NCI-H524 (cell line): ENCODE data around the gene PIEZO1.
A peak's percentile ranks its signal among the peaks of the same experiment; 100 is the strongest.
"Not testable (repeated sequence)": the region's sequence is repeated elsewhere in the genome, so short reads cannot be mapped to it uniquely, and the experiment has no call there.

Experiments
- DNase-seq, 2 experiments: peaks; one replicate each; lab custom pipeline; 2025; lab: John Stamatoyannopoulos, UW

The PIEZO1 gene

DNA sequence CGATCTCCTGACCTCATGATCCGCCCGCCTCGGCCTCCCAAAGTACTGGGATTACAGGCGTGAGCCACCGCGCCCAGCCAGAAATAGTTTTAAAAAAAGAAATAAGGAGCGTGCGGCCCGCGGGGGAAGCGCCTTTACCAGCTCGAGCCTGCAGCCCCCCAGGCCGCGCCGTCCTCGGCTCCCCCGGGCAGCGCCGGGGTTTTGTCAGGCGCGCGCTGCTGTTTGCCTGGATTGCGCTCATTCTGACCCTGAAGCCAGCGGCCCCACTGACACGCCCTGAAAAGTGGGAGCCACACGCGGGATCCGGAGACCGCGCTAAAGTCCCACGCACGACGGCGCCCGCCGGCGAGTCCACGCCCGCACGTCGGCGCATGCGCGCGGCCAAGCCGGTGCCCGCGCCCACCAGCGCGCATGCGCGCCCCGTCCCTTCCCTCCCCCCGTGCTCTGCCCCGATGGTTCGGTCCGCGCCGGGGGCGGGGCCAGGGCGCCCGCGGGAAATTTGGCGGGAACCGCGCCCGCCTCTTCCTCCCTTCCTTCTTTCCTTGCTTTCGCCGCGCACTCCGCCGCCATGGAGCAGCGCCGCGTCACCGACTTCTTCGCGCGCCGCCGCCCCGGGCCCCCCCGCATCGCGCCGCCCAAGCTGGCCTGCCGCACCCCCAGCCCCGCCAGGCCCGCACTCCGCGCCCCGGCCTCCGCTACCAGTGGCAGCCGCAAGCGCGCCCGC is 18.4 kb upstream of the PIEZO1 start, which contains the start of gene CDT1:
Gene CDT1 (plus strand): TSS at position 526 of the 724 bp plus-strand sequence. CDS start 43 bp downstream, at position 569.
- DNase-seq = peak; percentile 64 to 87

DNA sequence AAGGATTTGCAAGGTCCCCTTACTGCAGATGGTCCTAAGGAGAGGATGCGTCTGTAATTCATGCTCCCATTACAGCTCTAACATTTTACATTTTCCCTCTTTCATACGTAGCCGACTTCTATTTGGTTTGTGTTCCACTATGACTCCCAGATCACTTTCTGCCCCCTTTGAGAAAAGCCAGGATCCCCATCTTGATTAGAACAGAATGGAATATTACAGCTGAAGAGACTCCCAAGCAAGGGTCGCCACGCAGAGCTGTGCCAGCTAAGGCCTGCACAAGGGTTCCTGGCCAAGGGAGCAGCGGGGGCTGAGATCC is 15.2 kb upstream of the PIEZO1 start:
- no peak for DNase-seq

DNA sequence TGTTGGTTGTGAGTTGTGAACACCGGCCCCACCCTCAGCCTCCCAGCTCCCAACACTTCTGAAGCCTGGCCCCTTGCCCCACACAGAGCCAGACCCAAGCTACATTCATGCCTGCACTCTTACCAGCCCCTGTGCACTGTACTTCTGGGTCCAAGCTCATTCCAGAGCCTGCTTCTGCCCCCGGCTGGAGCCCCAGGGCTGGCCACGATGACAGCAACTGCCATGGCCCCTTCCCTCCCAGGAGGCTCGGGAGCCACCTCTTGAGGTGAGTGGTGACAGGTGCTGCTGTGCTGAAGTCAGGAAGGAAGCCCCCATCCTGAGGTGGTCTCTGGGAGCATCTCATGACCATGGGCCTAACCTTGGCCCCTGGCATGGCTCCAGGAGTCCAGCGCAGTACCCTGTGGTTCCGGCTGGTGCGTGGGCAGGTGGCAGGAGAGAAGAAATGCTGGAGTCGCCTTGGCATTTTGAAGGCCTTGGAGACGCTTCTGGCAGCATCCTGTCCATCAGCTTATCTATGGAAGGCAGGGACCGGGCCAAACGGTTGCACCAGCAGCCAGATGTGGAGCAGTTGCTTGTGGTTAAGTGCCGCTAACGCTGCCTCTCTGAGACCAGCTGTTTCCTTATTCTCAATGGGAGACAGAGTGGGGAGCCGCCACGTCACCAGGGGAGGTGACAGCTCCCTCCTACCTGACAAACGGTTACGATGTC is 14.7 kb upstream of the PIEZO1 start:
- DNase-seq = peak in 1 of 2 experiments; percentile 39

DNA sequence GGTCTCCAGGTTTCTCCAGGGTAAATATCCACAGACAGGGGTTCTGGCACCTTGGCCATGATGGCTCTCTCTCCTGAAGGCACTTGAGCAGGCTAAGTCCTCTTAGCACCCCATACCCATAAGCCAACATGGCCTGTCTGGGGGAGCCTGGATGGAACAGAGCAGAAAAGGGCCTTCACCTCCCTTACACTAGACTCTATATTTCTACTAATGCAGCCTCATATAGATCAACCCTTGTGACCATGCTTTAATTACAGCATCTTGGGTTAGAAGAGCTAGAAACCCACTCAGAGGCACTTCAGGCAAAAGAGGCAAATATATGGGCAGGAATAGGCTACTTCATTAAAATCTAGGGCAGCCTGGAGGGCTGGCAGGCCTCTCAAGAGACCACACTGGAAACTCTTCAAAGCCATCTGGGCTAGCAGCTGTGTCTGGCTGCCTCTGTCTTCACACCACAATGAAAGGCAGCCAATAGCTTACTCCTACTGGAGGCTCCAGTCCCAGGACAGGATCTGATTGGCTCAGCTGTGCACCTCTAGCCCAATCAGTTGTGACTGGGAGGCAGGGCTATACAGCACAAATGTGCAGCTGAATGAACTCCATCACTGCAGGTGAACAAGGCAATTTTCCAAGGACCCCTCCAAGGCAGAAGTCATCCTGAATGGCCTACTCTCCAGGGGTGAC is 13.9 kb upstream of the PIEZO1 start:
- DNase-seq = peak; percentile 98 to 99

- DNase-seq = no peak
These were observed 13.1 kb upstream of the PIEZO1 start for GRCh38 chr16:88798073-88798472.

DNA sequence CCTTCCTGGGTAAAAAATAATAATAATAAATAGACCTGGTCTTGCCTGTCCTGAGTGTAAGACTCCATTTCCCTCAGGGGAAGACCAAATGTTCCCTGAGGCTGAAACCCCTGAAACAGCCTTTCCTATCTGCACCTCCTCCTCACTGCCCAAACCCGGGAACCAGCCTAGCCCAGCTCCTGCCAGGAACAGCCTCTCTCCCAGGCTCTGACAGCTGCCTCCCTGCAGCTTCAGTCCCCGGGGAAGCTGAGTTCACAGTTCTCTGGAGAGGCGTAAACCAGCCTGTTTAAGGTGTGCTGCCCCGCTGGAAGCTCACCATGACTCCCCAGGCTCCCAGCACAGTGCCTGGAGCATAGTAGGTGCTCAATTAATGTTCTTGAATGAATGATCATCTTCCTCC is 11.3 kb upstream of the PIEZO1 start:
- no peak for DNase-seq

DNA sequence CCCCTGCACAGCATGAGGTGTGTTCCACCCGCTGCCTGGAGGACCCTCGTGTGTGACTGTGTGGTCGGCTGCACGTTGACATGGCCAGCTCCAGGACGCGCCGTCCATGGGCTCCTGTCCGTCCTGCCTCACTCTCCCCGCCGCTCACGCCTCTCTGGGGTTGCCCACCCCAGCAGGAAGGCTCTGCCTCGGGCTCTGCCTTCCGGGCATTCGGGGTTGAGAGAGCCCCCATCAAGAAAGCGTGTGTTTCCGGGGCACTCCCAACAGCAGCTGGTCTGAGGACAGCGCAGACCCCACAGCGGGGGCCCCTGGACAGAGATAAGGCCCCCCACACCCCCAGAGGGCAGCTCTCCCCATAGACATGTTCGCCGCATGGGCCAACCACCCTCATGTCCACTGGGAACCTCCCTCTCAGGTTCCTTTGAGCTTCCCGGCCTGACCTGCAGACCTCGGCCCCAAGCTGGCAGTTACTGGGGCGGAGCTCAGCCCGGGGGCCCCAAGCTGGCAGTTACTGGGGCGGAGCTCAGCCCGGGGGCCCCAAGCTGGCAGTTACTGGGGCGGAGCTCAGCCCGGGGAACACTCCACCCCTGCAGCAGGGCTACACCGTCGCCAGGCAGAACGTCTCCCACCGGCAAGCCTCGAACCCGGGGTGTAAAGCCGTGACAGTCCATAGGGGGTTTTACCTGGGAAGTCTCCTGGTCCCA is 8.4 kb upstream of the PIEZO1 start:
- DNase-seq = no peak

DNA sequence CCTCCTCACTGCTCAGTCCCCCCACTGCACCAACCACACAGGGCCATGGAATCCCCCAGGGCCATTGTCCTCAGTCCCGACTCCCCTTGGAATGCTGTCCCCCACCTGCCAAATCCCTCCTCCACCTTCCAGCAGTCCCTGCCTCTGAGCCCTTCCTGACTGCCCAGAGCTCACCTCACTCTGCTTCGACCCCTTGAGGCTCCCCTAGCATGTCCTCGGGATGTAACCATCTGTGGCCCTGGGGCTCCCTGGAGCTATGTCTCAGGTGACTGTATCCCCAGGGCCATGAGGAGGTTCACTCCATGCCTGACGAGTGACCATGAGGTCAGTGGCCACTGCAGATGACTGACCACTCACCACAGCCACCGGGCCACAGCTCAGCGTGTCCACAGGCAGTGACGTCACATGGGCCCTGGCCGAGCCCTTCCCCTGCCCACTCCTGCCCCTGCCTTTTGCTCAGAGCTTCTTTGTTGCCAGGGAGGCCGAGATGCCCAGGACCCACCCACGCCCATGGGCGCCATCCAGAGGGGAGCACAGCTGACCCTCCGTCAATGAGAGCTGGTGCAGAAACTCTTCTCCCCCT is 7.7 kb upstream of the PIEZO1 start:
- DNase-seq = no peak

GRCh38 chr16:88792078-88792550 is 7.1 kb upstream of the PIEZO1 start:
- no peak for DNase-seq

DNA sequence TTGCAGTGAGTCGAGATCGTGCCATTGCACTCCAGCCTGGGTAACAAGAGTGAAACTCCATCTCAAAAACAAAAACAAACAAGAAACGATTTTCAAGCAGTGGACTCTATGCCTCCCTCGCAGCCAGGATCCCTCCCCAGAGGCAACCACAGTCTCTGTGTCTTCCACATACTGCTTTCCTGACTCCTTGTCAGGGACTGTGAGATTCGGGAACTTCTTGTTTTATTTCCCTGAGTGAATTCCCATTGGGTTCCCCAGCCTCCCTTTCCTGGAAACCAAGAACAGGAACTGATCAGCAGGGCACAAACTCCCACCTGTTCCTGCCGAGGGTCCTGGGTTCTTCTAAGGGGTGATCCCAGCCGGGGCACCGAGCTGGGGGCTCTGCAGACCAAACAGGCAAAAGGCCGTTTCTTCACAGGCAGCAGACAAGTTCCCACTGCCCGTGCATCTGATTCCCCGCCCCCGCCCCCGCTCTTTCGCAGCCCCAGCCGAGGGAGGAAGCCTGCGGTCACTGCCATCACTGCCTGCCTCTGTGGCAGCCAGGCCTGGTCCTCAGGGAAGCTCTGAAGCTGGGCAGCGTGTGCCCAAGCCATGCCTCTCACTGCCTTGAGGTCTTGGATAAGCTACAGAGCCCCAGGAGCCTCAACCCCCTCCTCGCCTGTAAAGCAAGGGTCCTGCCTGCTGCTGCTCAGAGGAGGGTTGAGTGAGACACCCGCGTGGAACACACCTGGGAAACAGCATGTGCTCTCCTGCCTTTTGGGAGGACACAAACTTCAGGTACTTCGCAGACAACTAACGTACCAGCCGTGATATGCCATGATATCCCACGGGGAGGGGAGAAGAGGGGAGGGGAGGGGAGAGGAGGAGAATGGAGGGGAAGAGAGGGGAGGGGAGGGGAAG is 5.5 kb upstream of the PIEZO1 start:
- DNase-seq = no peak

GRCh38 chr16:88789594-88789993 is 4.6 kb upstream of the PIEZO1 start:
- no peak for DNase-seq

DNA sequence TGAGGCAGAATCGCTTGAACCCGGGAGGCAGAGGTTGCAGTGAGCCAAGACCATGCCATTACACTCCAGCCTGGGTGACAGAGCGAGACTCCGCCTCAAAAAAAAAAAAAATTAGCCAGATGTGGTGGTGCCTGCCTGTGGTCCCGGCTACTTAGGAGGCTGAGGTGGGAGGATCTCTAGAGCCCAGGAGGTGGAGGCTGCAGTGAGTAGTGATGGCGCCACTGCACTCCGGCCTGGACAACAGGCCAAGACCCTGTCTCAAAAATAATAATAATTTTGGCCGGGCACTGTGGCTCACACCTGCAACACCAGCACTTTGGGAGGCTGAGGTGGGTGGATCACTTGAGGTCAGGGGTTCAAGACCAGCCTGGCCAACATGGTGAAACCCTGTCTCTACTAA is 3.7 kb upstream of the PIEZO1 start:
- not testable (repeated sequence) for DNase-seq

DNA sequence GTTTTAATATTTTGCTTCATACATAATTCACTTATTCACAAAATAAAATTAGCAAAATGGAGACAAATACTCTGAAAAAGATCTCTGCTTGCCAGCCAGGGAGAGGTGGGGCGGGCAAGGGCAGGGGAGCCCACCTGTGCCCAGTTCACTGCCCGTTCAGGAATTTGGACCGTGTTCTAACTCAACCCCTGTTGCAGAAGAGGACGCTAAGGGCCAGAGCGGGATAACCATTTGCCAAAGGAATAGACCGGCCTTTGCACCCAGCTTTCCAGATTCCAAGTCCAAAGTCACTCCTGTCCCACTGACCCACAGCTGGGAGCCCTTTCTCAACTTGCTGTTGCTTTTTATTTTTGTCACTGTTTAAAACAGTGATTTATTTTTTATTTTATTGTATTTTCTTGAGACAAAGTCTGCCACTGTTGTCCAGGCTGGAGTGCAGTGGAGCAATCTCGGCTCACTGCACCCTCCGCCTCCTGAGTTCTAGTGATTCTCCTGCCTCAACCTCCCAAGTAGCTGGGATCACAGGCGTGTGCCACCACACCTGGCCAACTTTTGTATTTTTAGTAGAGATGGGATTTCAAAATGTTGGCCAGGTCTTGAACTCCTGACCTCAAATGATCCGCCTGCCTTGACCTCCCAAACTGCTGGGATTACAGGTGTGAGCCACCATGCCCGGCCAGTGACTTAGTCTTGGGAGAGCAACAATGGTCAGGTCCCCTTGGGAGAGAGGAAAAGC is 2.7 kb upstream of the PIEZO1 start:
- DNase-seq = no peak

DNA sequence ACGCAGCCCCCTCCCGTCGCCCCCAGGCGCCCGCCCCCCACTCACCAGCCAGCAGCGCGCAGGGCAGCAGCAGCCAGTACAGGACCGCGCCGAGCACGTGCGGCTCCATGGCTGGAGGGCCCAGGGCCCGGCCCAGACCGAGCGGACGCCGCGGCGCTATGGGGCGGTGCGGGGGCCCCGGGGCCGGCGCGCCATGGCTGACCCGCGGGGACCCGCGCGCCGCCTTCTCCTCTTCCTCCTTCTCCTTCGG is 239 bp downstream of the PIEZO1 start:
- no peak for DNase-seq

GRCh38 chr16:88784074-88784855 is 755 bp downstream of the PIEZO1 start:
- DNase-seq = peak in 1 of 2 experiments; percentile 50

GRCh38 chr16:88783391-88784073 is 1.5 kb downstream of the PIEZO1 start:
- DNase-seq = peak in 1 of 2 experiments; percentile 51

DNA sequence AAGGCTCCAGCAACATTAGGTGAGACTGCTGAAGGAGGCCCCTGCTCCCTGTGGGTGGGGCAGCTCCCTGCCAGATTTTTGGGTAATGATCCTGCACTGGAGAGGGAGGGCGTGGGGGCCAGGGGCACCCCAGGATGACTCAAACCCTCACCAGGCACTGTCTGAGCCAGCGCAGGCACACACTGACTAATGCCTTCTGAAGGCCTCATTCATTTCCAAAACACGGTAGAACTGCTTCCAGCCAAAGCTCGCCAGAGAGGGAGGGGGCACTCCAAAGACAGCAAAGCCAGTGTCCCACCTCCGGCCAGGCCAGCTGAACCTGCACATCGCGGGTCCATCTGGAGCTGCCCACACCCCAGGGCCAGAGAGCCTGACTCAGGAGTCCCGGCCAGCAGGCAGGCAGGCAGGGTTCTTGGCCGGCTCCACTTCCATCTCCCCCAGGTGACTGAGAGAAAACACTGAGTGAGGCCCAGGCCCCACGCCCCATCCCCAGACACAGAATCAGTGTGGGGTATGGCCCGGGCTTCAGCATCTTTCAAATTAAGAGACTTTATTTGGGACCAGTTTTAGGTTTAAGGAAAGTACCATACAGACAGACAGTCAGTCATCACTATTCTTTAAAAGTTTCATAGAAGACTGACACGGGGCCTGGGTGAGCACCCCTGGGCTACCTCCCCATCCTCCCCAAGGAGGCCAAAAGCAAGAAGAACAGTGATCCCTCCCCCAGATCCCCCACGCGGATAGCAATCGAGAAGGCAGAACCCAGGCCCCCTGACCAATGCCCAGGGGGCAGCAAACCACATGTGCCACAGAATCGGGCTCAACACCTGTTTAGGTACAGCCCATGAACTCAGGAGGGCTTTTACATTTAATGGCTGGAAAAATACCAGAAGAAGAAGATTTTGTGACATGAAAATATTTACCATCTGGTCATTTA is 2.3 kb downstream of the PIEZO1 start:
- no peak for DNase-seq
